ENCODE data around the gene IFIH1.

IFIH1 gene

DNA sequence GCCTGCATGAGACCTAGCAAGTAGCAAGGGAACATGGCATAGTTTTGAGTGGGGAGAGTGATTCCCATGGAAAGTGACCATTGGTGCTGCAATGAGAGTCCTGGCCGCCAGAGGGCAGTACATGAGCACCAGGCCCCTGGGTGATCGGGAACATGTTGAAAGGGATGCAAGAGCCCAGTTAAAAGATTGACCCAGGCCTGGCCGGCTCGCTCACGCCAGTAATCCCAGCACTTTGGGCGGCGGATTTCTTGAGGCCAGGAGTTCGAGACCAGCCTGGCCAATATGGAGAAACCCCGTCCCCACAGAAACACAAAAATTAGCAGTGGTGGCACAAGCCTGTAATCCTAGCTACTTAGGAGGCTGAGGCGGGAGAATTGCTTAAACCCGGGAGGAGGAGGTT lies 97.4 kb downstream of the IFIH1 start:
- DNase-seq = peak; percentile 73
- Mint-ChIP-seq H3K9me3 (no peaks in the 10 kb centered on the region), H3K27me3 (ENCODE audit: low read depth, poor library complexity) (peaks cover 4% of the 10 kb centered on the region), H3K4me1 (no peaks in the 10 kb centered on the region), H3K27ac (no peak overlapping the region), H3K4me3 (no peak overlapping the region), H3K36me3 (ENCODE audit: low read depth) (no peaks in the 10 kb centered on the region)
- TF ChIP-seq CTCF (IDR thresholded peaks at IDR 0.05) = peak; percentile 73

DNA sequence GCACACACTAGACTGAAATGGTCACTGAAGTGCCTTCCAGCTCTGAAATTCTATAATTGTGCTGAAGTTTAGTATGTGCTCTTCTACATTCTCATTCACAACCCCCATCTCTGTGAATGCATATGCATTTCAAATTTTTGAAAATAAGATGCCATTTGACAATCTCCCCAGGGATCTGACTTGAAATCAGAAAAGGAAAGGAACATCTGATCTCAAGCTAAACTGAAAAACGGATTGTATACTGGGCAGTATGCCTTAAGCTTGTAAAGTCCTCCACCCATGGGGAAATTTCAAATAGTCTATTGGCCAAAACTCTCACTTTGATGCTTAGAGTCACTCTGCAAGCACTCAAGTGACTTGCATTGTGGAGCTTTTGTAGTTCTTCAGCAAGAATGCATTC lies 98.1 kb downstream of the IFIH1 start:
- no peak for TF ChIP-seq CTCF (IDR thresholded peaks at IDR 0.05)
- no peaks in the 10 kb centered on the region for H3K36me3 Mint-ChIP-seq (ENCODE audit: low read depth)
- H3K4me3 Mint-ChIP-seq = no peak overlapping the region
- H3K4me1 Mint-ChIP-seq = no peaks in the 10 kb centered on the region
- H3K9me3 Mint-ChIP-seq = no peaks in the 10 kb centered on the region
- peaks cover 7% of the 10 kb centered on the region for H3K27me3 Mint-ChIP-seq (ENCODE audit: low read depth, poor library complexity)
- no peak overlapping the region for H3K27ac Mint-ChIP-seq
- DNase-seq = no peak

DNA sequence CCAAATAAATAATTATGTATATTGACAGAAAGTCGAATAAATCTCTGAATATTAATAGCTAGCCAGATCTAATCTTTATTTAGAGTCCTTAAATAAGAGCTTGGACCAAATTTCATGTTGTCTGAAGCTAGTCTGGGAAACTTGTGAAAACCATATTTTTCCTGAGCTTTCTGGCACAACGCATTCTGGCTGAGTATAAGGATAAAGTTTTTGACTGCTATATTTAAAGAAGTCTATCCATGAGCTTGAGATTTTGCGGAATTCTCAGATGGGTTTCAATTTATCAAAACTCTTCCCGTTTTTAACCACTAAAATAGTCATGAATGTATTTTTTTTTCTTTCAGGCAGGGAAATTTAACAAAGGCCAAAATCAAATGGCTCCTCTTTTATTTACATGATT lies 99.1 kb downstream of the IFIH1 start:
- H3K36me3 Mint-ChIP-seq (ENCODE audit: low read depth) = no peaks in the 10 kb centered on the region
- no peak for DNase-seq
- peaks cover 7% of the 10 kb centered on the region for H3K27me3 Mint-ChIP-seq (ENCODE audit: low read depth, poor library complexity)
- no peak overlapping the region for H3K4me3 Mint-ChIP-seq
- no peak for TF ChIP-seq CTCF (IDR thresholded peaks at IDR 0.05)
- no peaks in the 10 kb centered on the region for H3K4me1 Mint-ChIP-seq
- no peak overlapping the region for H3K27ac Mint-ChIP-seq
- no peaks in the 10 kb centered on the region for H3K9me3 Mint-ChIP-seq

DNA sequence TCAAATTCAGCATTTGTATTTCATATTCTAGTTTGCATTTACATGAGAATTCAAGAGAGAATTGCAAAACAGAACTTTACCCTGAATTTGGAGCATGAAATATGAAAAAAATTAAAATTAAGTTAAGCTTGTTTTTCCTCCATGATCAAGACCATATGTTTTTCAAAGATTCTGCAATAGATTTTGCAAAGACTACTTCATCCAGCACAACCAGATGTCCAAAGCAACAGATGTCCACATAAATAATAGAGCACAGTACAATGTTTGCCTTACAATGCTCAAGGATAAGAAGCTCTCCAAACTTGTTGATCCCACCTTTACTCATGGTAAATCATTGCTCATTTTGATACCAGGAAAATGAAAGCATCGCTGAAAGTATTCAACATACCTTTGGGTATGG lies 100.9 kb downstream of the IFIH1 start:
- Mint-ChIP-seq H3K36me3 (ENCODE audit: low read depth) (no peaks in the 10 kb centered on the region), H3K27me3 (ENCODE audit: low read depth, poor library complexity) (peaks cover 7% of the 10 kb centered on the region), H3K27ac (no peak overlapping the region), H3K4me3 (no peak overlapping the region), H3K9me3 (no peaks in the 10 kb centered on the region), H3K4me1 (no peaks in the 10 kb centered on the region)
- DNase-seq = no peak
- no peak for TF ChIP-seq CTCF (IDR thresholded peaks at IDR 0.05)
